Bronchial smooth muscle cell (primary cell): ENCODE results near the gene HEPACAM. TPM values are rescaled to one million over a fixed set of nuclear protein-coding genes. Genes with fewer than 3 reads are reported as not detected.

Experiments
- total RNA-seq: library from RNA; depleted of rRNA; stranded (reverse); fragments of >200 nt; gene quantifications from 2 replicates; pipeline ENCODE4 v1.2.1, GENCODE V29; 2014

The HEPACAM gene, protein sequence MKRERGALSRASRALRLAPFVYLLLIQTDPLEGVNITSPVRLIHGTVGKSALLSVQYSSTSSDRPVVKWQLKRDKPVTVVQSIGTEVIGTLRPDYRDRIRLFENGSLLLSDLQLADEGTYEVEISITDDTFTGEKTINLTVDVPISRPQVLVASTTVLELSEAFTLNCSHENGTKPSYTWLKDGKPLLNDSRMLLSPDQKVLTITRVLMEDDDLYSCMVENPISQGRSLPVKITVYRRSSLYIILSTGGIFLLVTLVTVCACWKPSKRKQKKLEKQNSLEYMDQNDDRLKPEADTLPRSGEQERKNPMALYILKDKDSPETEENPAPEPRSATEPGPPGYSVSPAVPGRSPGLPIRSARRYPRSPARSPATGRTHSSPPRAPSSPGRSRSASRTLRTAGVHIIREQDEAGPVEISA
- not detected in 2 replicates for total RNA-seq

DNA sequence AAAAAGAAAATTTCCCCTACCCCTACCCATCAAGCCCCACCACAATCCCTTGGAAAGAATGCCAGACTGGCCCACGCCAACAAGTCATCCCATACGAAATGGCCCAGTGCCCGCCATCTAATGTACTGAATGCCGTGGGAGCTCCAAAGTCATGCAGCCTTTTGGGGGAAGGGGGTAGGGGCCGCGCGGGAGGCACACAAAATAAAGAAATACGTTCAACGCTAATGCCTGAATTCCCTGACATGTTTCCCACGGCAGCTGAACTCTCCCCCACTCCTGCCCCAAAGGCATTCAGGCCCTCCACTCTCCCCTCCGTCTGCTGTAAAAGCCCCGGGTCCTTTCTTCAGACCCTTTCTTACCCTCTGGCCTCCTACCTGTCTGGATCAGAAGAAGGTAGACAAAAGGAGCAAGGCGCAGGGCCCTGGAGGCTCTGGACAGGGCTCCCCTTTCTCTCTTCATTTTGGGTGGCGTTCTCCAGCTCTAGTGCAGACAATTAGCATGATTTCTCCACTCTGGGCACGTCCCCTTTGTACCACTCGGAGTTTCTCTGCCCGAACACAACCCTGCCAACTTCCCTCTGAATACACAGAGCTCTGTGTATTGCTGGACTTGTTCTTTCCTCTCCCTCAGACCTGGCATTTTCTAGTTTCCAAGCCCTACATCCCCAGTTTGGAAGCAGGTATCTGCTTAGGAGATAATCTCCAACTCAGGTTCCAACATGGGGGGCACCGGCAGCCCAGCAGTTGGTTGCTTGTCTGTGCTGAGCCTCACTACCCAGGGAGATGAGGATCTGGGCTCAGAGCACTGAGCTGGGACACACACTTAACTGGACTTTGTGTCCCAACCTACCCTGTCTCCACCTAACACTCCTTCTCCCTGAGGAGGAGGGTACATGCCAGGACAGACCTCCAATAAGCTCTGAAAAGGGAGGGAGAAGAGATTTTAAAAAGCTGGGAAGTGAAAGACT lies at the start of gene HEPACAM:
HEPACAM (minus strand) TSS at position 500 of the 967 bp plus-strand sequence; CDS start at position 459, 41 bp downstream.

DNA sequence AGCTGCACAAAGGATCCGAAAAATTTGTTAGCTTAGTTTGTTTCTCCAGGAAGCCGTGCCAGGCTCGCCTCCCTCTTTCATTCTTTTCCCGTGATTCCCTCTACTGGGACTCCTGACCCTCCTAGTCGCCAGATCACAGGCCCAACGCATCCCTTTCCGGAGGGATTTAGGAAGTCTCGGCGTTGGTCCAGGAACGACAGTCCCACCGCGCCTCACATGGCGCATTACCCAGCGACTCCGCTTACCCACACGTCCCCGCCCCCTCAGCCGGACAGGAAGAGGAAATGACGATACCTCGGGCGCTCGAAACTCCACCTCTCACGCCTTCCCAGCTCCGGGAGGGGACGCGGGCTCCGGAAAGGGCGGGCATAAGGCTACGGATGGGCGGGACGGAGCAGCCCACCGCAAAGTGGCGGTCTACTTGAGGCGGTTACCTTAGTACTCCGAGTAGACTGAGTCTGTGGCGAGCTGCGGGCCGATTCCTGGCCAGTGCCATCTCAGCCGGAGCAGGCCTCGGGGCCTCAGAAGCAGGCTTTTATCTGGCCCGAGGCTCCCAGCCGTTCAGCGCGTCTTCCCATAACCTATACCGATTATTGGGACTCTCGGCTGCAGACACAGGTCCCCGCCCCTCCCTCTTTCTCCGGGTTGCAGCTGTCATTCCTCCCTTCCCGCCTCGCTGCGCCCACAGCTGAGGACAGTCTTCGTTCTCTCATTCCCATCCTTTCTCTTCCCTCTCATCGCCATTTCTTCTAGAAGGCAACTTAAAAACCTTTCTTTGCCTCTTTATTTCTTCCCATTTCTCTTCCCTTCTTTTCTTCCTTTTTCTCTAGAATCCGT lies 18.1 kb upstream of the HEPACAM start, which contains the start of gene CCDC15:
CCDC15 (plus strand) TSS at position 450 of the 837 bp plus-strand sequence. CDS start 531 bp downstream, outside the sequence.

DNA sequence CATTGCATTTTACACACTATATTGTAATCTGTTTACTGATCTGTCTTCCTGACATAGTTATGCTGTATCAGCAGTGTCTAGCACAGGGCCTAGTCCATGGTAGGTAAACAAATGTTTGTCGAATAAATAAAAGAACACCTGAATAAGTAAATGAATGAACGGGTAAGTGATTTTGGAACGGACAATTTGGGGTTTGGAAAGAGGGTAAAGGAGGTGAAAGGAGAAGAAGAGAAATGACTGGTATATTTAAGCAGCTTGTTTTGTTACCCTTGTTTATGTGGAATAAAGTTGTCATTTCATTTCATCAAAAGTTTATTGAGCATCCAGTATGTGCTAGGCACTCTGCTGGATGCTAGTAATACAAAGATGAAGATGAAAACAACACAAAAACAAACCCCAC lies 16.9 kb downstream of the HEPACAM start, which contains the start of gene HEPN1:
HEPN1 (plus strand) TSS at position 301 of the 400 bp plus-strand sequence.

DNA sequence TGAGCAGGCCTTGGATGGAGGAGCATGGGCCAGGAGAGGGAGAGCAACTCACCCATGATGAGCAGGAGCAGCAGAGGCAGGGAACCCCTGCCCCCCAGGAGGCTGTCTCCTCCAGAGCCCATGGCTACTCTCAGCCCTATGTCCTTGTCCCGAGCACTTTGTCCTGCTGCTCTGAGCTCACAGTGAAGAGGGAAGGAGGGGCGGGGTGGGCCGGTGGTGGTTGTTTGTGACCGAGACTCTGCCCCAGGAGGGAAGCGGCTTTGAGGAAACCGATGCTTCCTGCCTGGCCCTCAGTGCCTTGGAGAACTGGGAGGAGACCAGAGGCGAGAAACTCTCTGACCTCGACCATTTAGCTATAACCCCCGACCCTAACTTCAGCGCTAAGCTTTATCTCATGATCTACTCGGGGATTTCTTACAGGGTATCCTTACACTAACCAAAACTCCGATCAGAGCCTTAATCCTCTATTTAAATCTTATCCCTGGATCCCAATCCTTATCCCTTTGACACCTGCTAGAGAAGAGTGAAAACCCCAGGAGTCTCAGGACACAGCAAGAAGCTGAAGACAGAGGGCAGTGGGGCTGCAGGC lies 38.1 kb downstream of the HEPACAM start, which contains the start of gene ROBO4:
ROBO4 (minus strand) TSS at position 192 of the 589 bp plus-strand sequence; CDS start at position 122, 70 bp downstream.

Other genes starting within 250 kb of the HEPACAM start
- 0.32 TPM in 1 of 2 replicates, not detected in the other for gene NRGN, start 196.1 kb downstream of the HEPACAM start, total RNA-seq
- gene VSIG2, start 183.8 kb downstream of the HEPACAM start, total RNA-seq: 0.09 and 0.16 TPM in 2 replicates
- gene ESAM, start 173.8 kb downstream of the HEPACAM start, total RNA-seq: 0.09 and 0.16 TPM in 2 replicates
- gene MSANTD2, start 135.6 kb downstream of the HEPACAM start, total RNA-seq: 4.7 and 5.7 TPM in 2 replicates
- 4.6 and 7.6 TPM in 2 replicates for gene ROBO3, start 70.6 kb downstream of the HEPACAM start, total RNA-seq
- 0.09 and 1.1 TPM in 2 replicates for gene ROBO4, start 38.2 kb downstream of the HEPACAM start, total RNA-seq
- gene HEPN1, start 16.8 kb downstream of the HEPACAM start, total RNA-seq: not detected in 2 replicates
- 0.43 and 0.63 TPM in 2 replicates for gene CCDC15, start 18.2 kb upstream of the HEPACAM start, total RNA-seq
- gene SLC37A2, start 127.3 kb upstream of the HEPACAM start, total RNA-seq: 0.26 and 1.6 TPM in 2 replicates
- gene TMEM218, start 175.6 kb upstream of the HEPACAM start, total RNA-seq: 23.3 and 24.5 TPM in 2 replicates
- gene PKNOX2, start 228.7 kb upstream of the HEPACAM start, total RNA-seq: 0.32 and 0.77 TPM in 2 replicates